ENCODE data around the gene SSX1. TPM values are rescaled to one million over a fixed set of nuclear protein-coding genes. Genes with fewer than 3 reads are reported as not detected.
A peak's percentile ranks its signal among the peaks of the same experiment; 100 is the strongest.
"Not testable (repeated sequence)": the region's sequence is repeated elsewhere in the genome, so short reads cannot be mapped to it uniquely, and the experiment has no call there.

Gene SSX1, protein sequence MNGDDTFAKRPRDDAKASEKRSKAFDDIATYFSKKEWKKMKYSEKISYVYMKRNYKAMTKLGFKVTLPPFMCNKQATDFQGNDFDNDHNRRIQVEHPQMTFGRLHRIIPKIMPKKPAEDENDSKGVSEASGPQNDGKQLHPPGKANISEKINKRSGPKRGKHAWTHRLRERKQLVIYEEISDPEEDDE
- not detected for polyA plus RNA-seq (ENCODE audit: low read depth in 6 of 6)

DNA sequence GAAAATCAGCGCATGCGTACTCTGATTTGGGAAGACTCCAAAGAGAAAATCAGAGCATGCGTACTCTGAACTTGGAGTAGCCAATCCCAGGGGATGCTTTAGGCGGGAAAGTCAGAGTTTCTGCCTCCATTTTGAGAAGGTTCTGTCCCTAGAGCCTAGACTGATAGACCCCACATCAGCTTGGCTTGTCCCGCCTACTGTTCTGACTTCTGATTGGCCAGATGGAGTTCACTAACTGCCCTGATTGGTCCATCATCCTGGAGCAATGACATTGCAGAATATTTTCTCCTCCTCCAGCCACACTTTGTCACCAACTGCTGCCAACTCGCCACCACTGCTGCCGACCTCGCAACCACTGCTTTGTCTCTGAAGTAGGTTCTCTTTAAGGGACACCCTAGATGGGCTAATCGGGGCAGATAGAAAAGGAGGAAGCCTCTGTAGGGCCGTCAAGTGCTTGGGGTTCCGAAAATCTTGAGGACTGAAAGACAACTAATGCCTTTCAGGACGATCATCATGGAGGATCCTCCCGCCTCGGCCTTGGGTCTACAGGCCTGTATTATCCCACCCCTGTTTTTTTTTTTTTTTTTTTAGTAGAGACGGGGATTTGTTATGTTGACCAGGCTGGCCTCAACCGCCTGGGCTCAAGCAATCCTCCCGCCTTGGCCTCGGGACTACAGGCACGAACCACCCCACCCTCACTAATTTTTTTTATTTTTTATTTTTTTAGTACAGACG is at the start of gene SSX1:
TSS of gene SSX1 (plus strand) at position 331 of the 735 bp plus-strand sequence. CDS start 1,850 bp downstream, outside the sequence.
- H3K4me1 Mint-ChIP-seq = peaks cover 0 to 15% (median 0%) of the 10 kb centered on the region in 3 donors
- DNase-seq; H3K4me3 Mint-ChIP-seq; H3K9me3 Mint-ChIP-seq; H3K36me3 Mint-ChIP-seq; H3K27me3 Mint-ChIP-seq; ATAC-seq (ENCODE audit: low read depth in 2 of 2): not testable (repeated sequence)
- H3K27ac Mint-ChIP-seq = peak within 1 kb of the TSS in 1 of 6 donors; percentile 21

DNA sequence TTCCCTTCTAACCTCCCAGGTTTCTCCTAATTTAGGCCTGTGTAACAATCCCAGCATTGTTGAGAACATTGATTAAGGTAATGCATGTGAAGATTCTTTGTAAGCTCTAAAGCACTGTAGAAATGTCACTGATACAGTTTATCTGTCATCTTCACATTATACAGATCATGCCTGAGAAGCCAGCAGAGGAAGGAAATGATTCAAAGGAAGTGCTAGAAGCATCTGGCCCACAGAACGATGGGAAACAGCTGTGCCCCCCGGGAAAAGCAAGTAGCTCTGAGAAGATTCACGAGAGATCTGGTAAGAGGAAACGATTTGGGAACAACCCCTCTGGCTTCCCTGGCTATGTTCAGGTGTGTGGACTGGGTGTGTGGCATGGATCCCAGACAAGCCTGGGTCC is 40.9 kb upstream of the SSX1 start:
- H3K9me3 Mint-ChIP-seq; H3K27me3 Mint-ChIP-seq; ATAC-seq (ENCODE audit: low read depth in 2 of 2); DNase-seq; H3K27ac Mint-ChIP-seq; H3K4me3 Mint-ChIP-seq; H3K4me1 Mint-ChIP-seq; H3K36me3 Mint-ChIP-seq: not testable (repeated sequence)

DNA sequence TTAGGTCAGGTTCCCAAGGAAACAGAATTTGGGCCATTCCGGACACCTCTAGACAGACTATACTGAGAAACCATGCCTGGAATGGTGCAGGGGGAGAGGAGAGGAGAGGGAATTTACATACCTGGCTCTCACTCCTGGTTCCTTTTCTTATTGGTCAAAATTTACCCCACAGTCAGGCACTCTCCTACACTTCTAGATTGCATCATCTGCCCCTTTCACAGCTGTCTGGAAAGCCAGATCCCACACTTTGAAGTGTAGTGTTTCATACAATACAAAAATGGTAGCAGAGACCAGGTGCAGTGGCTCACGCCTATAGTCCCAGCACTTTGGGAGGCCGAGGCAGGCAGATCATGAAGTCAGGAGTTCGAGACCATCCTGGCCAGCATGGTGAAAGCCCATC is 31.0 kb upstream of the SSX1 start:
- not testable (repeated sequence) for H3K9me3 Mint-ChIP-seq; H3K4me3 Mint-ChIP-seq; H3K27ac Mint-ChIP-seq; ATAC-seq (ENCODE audit: low read depth in 2 of 2); DNase-seq; H3K4me1 Mint-ChIP-seq; H3K36me3 Mint-ChIP-seq; H3K27me3 Mint-ChIP-seq

DNA sequence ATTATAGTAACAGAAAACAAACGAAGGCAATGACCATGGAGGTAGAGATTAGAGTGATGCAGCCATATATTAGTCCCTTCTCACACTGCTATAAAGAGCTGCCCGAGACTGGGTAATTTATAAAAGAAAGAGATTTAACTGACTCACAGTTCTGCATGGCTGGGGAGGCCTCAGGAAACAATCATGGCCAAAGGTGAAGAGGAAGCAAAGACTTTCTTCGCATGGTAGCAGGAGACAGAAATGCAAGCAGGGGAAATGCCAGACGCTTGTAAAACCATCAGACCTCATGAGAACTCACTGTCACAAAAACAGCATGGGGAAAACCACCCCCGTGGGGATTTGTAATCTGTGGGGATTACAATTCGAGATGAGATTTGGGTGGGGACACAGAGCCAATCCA is 2.2 kb upstream of the SSX1 start:
- ATAC-seq (ENCODE audit: low read depth in 2 of 2) = peak; percentile 35 to 37
- not testable (repeated sequence) for H3K9me3 Mint-ChIP-seq, H3K27me3 Mint-ChIP-seq, H3K4me3 Mint-ChIP-seq, H3K36me3 Mint-ChIP-seq, DNase-seq
- Mint-ChIP-seq H3K4me1 (peaks cover 0 to 15% (median 0%) of the 10 kb centered on the region in 3 donors), H3K27ac (peak overlapping the region in 2 of 6 donors; percentile 38 to 69)

DNA sequence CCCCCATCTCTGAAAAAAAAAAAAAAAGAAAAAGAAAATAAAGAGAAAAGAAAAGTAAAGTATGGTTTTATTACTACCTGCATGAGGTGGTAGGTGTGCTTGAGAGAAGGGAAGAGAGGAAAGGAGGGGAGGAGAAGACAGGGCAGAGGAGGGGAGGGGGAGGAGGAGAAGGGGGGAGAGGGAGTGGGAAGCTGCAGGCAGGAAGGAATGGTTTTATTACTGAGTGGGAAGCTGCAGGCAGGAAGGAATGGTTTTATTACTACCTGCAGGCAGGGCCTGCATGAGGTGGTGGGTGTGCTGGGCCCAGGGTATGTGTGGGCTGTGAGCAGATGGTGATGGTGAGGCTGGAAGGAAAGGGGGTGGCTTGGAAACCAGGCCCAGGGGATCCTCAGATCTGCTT is 19.2 kb downstream of the SSX1 start:
- H3K36me3 Mint-ChIP-seq; H3K4me1 Mint-ChIP-seq; H3K27ac Mint-ChIP-seq; H3K27me3 Mint-ChIP-seq; DNase-seq; H3K9me3 Mint-ChIP-seq; ATAC-seq (ENCODE audit: low read depth in 2 of 2): not testable (repeated sequence)
- peak overlapping the region in 1 of 8 donors; percentile 21 for H3K4me3 Mint-ChIP-seq

DNA sequence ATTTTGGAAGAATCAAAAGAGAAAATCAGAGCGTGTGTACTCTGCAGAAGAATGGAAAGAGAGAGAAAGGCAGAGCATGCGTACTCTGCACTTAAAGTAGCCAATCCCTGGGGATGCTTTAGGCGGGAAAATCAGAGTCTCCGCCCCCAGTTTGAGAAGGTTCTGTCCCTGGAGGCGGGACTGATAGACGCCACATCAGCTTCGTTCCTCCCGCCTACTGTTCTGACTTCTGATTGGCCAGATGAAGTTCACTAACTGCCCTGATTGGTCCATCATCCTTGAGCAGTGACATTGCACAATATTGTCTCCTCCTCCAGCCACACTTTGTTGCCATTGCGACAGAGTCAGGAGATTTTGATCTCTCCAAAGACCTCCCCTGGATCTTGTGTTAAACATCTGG is 23.8 kb downstream of the SSX1 start:
- H3K4me1 Mint-ChIP-seq = peaks cover 0 to under 1% (median 0%) of the 10 kb centered on the region in 3 donors
- no peaks in the 10 kb centered on the region for H3K36me3 Mint-ChIP-seq
- H3K9me3 Mint-ChIP-seq = peaks cover 0 to 3% (median 0%) of the 10 kb centered on the region in 7 donors

DNA sequence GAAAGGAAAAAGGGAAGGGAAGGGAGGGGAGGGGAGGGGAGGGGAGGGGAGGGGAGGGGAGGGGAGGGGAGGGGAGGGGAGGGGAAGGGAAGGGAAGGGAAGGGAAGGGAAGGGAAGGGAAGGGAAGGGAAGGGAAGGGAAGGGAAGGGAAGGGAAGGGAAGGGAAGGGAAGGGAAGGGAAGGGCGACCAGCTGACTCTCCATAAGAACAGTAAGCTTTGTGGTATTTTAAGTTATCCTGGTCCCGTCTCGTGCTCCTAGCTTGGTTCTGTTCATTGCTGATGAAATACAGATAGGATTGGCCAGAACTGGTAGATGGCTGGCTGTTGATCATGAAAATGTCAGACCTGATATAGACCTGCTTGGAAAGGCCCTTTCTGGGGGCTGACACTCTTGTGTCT is 25.5 kb downstream of the SSX1 start:
- not testable (repeated sequence) for H3K4me3 Mint-ChIP-seq; ATAC-seq (ENCODE audit: low read depth in 2 of 2); H3K36me3 Mint-ChIP-seq; H3K27ac Mint-ChIP-seq; DNase-seq; H3K9me3 Mint-ChIP-seq; H3K4me1 Mint-ChIP-seq; H3K27me3 Mint-ChIP-seq

More for the DNA sequence above, 23.8 kb downstream of the SSX1 start:
- DNase-seq (no peak), ATAC-seq (ENCODE audit: low read depth in 2 of 2) (no peak)
- no peak overlapping the region for H3K27ac Mint-ChIP-seq
- no peak overlapping the region for H3K4me3 Mint-ChIP-seq
- no peaks in the 10 kb centered on the region for H3K27me3 Mint-ChIP-seq

DNA sequence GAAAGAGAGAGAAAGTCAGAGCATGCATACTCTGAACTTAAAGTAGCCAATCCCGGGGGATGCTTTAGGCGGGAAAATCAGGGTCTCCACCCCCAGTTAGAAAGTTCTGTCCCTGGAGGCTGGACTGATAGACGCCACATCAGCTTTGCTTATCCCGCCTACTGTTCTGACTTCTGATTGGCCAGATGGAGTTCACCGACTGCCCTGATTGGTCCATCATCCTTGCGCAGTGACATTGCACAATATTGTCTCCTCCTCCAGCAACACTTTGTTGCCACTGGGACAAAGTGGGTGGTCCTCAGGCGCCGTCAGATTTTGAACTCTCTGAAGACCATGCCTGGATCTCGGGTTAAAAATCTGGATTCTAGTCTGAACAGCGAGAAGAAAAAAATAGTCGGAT is 51.0 kb downstream of the SSX1 start:
- no peaks in the 10 kb centered on the region for H3K4me1 Mint-ChIP-seq
- ATAC-seq (ENCODE audit: low read depth in 2 of 2) = no peak

DNA sequence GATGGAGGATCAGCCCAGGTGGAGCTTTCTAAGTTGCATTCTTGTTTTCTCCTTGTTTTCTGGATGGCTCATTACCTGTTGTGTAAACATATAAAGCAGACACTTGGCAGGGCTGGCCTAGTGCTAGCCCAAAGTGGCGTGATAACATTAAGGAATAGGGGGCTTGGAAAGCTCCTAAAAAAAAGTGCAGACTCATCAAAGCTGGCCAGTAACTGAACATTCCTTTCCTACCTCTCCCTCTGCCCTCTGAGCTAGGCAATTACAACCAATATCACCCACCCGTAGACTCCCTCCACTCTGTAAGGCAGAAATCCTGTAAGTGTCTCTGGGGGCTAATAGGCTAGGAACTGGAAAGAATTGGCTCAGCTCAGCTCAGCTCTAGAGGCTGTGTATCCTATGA is 58.8 kb downstream of the SSX1 start:
- not testable (repeated sequence) for H3K4me3 Mint-ChIP-seq; H3K9me3 Mint-ChIP-seq; ATAC-seq (ENCODE audit: low read depth in 2 of 2); H3K36me3 Mint-ChIP-seq; DNase-seq; H3K27me3 Mint-ChIP-seq; H3K27ac Mint-ChIP-seq; H3K4me1 Mint-ChIP-seq

More for the DNA sequence above, 51.0 kb downstream of the SSX1 start:
- H3K9me3 Mint-ChIP-seq = peaks cover 0 to 4% (median 0%) of the 10 kb centered on the region in 7 donors
- H3K4me3 Mint-ChIP-seq = no peak overlapping the region
- no peak for DNase-seq
- H3K36me3 Mint-ChIP-seq = no peaks in the 10 kb centered on the region
- peaks cover 0 to 8% (median 5%) of the 10 kb centered on the region in 3 donors for H3K27me3 Mint-ChIP-seq
- H3K27ac Mint-ChIP-seq = no peak overlapping the region

Other genes starting within 250 kb of the SSX1 start
- under 1 TPM in 1 of 6 donors, not detected in 5; 0.87 TPM for gene SPACA5, start 248.4 kb upstream of the SSX1 start, polyA plus RNA-seq (ENCODE audit: low read depth in 6 of 6)
- gene ZNF630, start 183.8 kb upstream of the SSX1 start, polyA plus RNA-seq (ENCODE audit: low read depth in 6 of 6) = 1 to 10 TPM in 5 of 6 donors, under 1 TPM in 1; 0.87 to 4.8 (median 2.9) TPM
- gene SPACA5B, start 124.8 kb upstream of the SSX1 start, polyA plus RNA-seq (ENCODE audit: low read depth in 6 of 6) = not detected
- gene SSX5, start 58.6 kb upstream of the SSX1 start, polyA plus RNA-seq (ENCODE audit: low read depth in 6 of 6) = not detected
- gene SSX3, start 101.3 kb downstream of the SSX1 start, polyA plus RNA-seq (ENCODE audit: low read depth in 6 of 6) = not detected
- gene SSX4, start 128.1 kb downstream of the SSX1 start, polyA plus RNA-seq (ENCODE audit: low read depth in 6 of 6) = not detected
- gene SSX4B, start 156.6 kb downstream of the SSX1 start, polyA plus RNA-seq (ENCODE audit: low read depth in 6 of 6) = not detected
- 10 to 100 TPM in 1 of 6 donors, 1 to 10 TPM in 5; 6.4 to 11.8 (median 8.5) TPM for gene SLC38A5, start 214.9 kb downstream of the SSX1 start, polyA plus RNA-seq (ENCODE audit: low read depth in 6 of 6)
- 10 to 100 TPM; 45.1 to 72.0 (median 57.5) TPM for gene FTSJ1, start 220.8 kb downstream of the SSX1 start, polyA plus RNA-seq (ENCODE audit: low read depth in 6 of 6)

Measured in naive B cell (primary cell).